Frontal cortex (tissue), 4 donors: ENCODE data around the gene GRIFIN. TPM values are rescaled to one million over a fixed set of nuclear protein-coding genes. Genes with fewer than 3 reads are reported as not detected.

Source experiments
- DNase-seq, 2 donors: peaks; one replicate each; pipeline ENCODE4 v3.0.0; 2012; ENCODE audit warnings: low spot score in 2 of 2
- FAIRE-seq: peaks from 2 replicates; lab custom pipeline; 2012; peaks lifted over from hg19 to GRCh38; lab: Jason Lieb, UNC
- total RNA-seq: library from RNA; depleted of rRNA; stranded (reverse); fragments of >200 nt; gene quantifications from one replicate; pipeline ENCODE4 v1.2.3, GENCODE V29; 2014
- donor health status: control.
- donor health status: control.
- donor health status: control.

Gene GRIFIN
- total RNA-seq, 1 donor from 2014 or later = not detected

GRCh38 chr7:2501947-2502646, 25.9 kb upstream of the GRIFIN start:
- no peak for DNase-seq

GRCh38 chr7:2500701-2501100, 24.5 kb upstream of the GRIFIN start:
- FAIRE-seq (no peak), DNase-seq (no peak)

More at GRCh38 chr7:2501947-2502646, 25.9 kb upstream of the GRIFIN start:
- FAIRE-seq = no peak

- DNase-seq (no peak), FAIRE-seq (no peak)
These were observed 23.7 kb upstream of the GRIFIN start for GRCh38 chr7:2499719-2500430.

GRCh38 chr7:2499181-2499580, 23.0 kb upstream of the GRIFIN start:
- DNase-seq (no peak), FAIRE-seq (no peak)

GRCh38 chr7:2498708-2499107, 22.5 kb upstream of the GRIFIN start:
- FAIRE-seq (no peak), DNase-seq (no peak)

- no peak for DNase-seq
- no peak for FAIRE-seq
These were observed 21.5 kb upstream of the GRIFIN start for GRCh38 chr7:2497500-2498336.

- DNase-seq (no peak), FAIRE-seq (no peak)
These were observed 20.9 kb upstream of the GRIFIN start for GRCh38 chr7:2497065-2497464.

GRCh38 chr7:2496375-2496774, 20.2 kb upstream of the GRIFIN start:
- FAIRE-seq (no peak), DNase-seq (no peak)

- FAIRE-seq (no peak), DNase-seq (no peak)
These were observed 19.5 kb upstream of the GRIFIN start for GRCh38 chr7:2495418-2496299.

GRCh38 chr7:2494191-2495130, 18.3 kb upstream of the GRIFIN start:
- no peak for DNase-seq
- no peak for FAIRE-seq

- FAIRE-seq (no peak), DNase-seq (no peak)
These were observed 17.3 kb upstream of the GRIFIN start for GRCh38 chr7:2493205-2494164.

- DNase-seq (no peak), FAIRE-seq (no peak)
These were observed 15.8 kb upstream of the GRIFIN start for GRCh38 chr7:2492038-2492437.

- no peak for FAIRE-seq
- no peak for DNase-seq
These were observed 14.0 kb upstream of the GRIFIN start for GRCh38 chr7:2490181-2490651.

GRCh38 chr7:2488681-2489080, 12.5 kb upstream of the GRIFIN start:
- DNase-seq (no peak), FAIRE-seq (no peak)

- DNase-seq (no peak), FAIRE-seq (no peak)
These were observed 12.1 kb upstream of the GRIFIN start for GRCh38 chr7:2488272-2488645.

- DNase-seq (no peak), FAIRE-seq (no peak)
These were observed 11.5 kb upstream of the GRIFIN start for GRCh38 chr7:2487586-2488271.

- DNase-seq (no peak), FAIRE-seq (no peak)
These were observed 8.7 kb upstream of the GRIFIN start for GRCh38 chr7:2484868-2485267.
